ENCODE data around the gene KCNMA1.

KCNMA1 gene

GRCh38 chr10:77097625-77098024 is 540.0 kb downstream of the KCNMA1 start:
- no peak overlapping the region for H3K4me3 ChIP-seq (ENCODE audit: insufficient read depth, low read depth, low read length)
- H3K36me3 ChIP-seq (ENCODE audit: control insufficient read depth, insufficient read depth, low read length): no peaks in the 10 kb centered on the region
- no peaks in the 10 kb centered on the region for H3K9me3 ChIP-seq (ENCODE audit: control insufficient read depth, low read length)
- WGBS, 2 experiments: 91 to 100% methylated on average over 1 of the region's 1 CpG
- H3K27ac ChIP-seq (ENCODE audit: insufficient read depth, low read depth, low read length, poor library complexity, severe bottlenecking): no peak overlapping the region
- no peaks in the 10 kb centered on the region for H3K4me1 ChIP-seq (ENCODE audit: control insufficient read depth, insufficient read depth, low read length)
- H3K27me3 ChIP-seq (ENCODE audit: control insufficient read depth, insufficient read depth, low read length, poor library complexity, severe bottlenecking): no peaks in the 10 kb centered on the region

- no peaks in the 10 kb centered on the region for H3K4me1 ChIP-seq (ENCODE audit: control insufficient read depth, insufficient read depth, low read length)
- WGBS, 2 experiments: 92 to 100% methylated on average over 2 of the region's 2 CpGs
- no peaks in the 10 kb centered on the region for H3K36me3 ChIP-seq (ENCODE audit: control insufficient read depth, insufficient read depth, low read length)
- H3K4me3 ChIP-seq (ENCODE audit: insufficient read depth, low read depth, low read length): no peak overlapping the region
- no peak overlapping the region for H3K27ac ChIP-seq (ENCODE audit: insufficient read depth, low read depth, low read length, poor library complexity, severe bottlenecking)
- H3K27me3 ChIP-seq (ENCODE audit: control insufficient read depth, insufficient read depth, low read length, poor library complexity, severe bottlenecking): no peaks in the 10 kb centered on the region
- no peaks in the 10 kb centered on the region for H3K9me3 ChIP-seq (ENCODE audit: control insufficient read depth, low read length)
Observed at GRCh38 chr10:77093126-77093525, 544.5 kb downstream of the KCNMA1 start.

GRCh38 chr10:77091597-77092165 is 545.9 kb downstream of the KCNMA1 start:
- H3K4me3 ChIP-seq (ENCODE audit: insufficient read depth, low read depth, low read length): no peak overlapping the region
- no peaks in the 10 kb centered on the region for H3K27me3 ChIP-seq (ENCODE audit: control insufficient read depth, insufficient read depth, low read length, poor library complexity, severe bottlenecking)
- H3K9me3 ChIP-seq (ENCODE audit: control insufficient read depth, low read length): no peaks in the 10 kb centered on the region
- no peaks in the 10 kb centered on the region for H3K36me3 ChIP-seq (ENCODE audit: control insufficient read depth, insufficient read depth, low read length)
- WGBS, 2 experiments: 95% methylated on average over 6 of the region's 6 CpGs
- no peak overlapping the region for H3K27ac ChIP-seq (ENCODE audit: insufficient read depth, low read depth, low read length, poor library complexity, severe bottlenecking)
- H3K4me1 ChIP-seq (ENCODE audit: control insufficient read depth, insufficient read depth, low read length): no peaks in the 10 kb centered on the region

- no peaks in the 10 kb centered on the region for H3K27me3 ChIP-seq (ENCODE audit: control insufficient read depth, insufficient read depth, low read length, poor library complexity, severe bottlenecking)
- no peak overlapping the region for H3K27ac ChIP-seq (ENCODE audit: insufficient read depth, low read depth, low read length, poor library complexity, severe bottlenecking)
- 92 to 93% methylated on average over 17 of the region's 17 CpGs for WGBS, 2 experiments
- no peaks in the 10 kb centered on the region for H3K36me3 ChIP-seq (ENCODE audit: control insufficient read depth, insufficient read depth, low read length)
- no peak overlapping the region for H3K4me3 ChIP-seq (ENCODE audit: insufficient read depth, low read depth, low read length)
- no peaks in the 10 kb centered on the region for H3K4me1 ChIP-seq (ENCODE audit: control insufficient read depth, insufficient read depth, low read length)
- H3K9me3 ChIP-seq (ENCODE audit: control insufficient read depth, low read length): no peaks in the 10 kb centered on the region
Observed at GRCh38 chr10:77090381-77091356, 546.9 kb downstream of the KCNMA1 start.

- H3K9me3 ChIP-seq (ENCODE audit: control insufficient read depth, low read length): no peaks in the 10 kb centered on the region
- no peak overlapping the region for H3K27ac ChIP-seq (ENCODE audit: insufficient read depth, low read depth, low read length, poor library complexity, severe bottlenecking)
- WGBS, 2 experiments: 94 to 96% methylated on average over 4 of the region's 4 CpGs
- no peaks in the 10 kb centered on the region for H3K36me3 ChIP-seq (ENCODE audit: control insufficient read depth, insufficient read depth, low read length)
- H3K4me1 ChIP-seq (ENCODE audit: control insufficient read depth, insufficient read depth, low read length): no peaks in the 10 kb centered on the region
- H3K27me3 ChIP-seq (ENCODE audit: control insufficient read depth, insufficient read depth, low read length, poor library complexity, severe bottlenecking): no peaks in the 10 kb centered on the region
- no peak overlapping the region for H3K4me3 ChIP-seq (ENCODE audit: insufficient read depth, low read depth, low read length)
Observed at GRCh38 chr10:77087366-77087765, 550.2 kb downstream of the KCNMA1 start.

- H3K9me3 ChIP-seq (ENCODE audit: control insufficient read depth, low read length): no peaks in the 10 kb centered on the region
- H3K4me3 ChIP-seq (ENCODE audit: insufficient read depth, low read depth, low read length): no peak overlapping the region
- WGBS, 2 experiments: 88 to 89% methylated on average over 1 of the region's 1 CpG
- H3K27ac ChIP-seq (ENCODE audit: insufficient read depth, low read depth, low read length, poor library complexity, severe bottlenecking): no peak overlapping the region
- H3K36me3 ChIP-seq (ENCODE audit: control insufficient read depth, insufficient read depth, low read length): no peaks in the 10 kb centered on the region
- no peaks in the 10 kb centered on the region for H3K27me3 ChIP-seq (ENCODE audit: control insufficient read depth, insufficient read depth, low read length, poor library complexity, severe bottlenecking)
- peaks cover 5% of the 10 kb centered on the region for H3K4me1 ChIP-seq (ENCODE audit: control insufficient read depth, insufficient read depth, low read length)
Observed at GRCh38 chr10:77086081-77086480, 551.5 kb downstream of the KCNMA1 start.

GRCh38 chr10:77085344-77085743 is 552.3 kb downstream of the KCNMA1 start:
- Histone ChIP-seq H3K4me1 (ENCODE audit: control insufficient read depth, insufficient read depth, low read length) (peaks cover 9% of the 10 kb centered on the region), H3K27ac (ENCODE audit: insufficient read depth, low read depth, low read length, poor library complexity, severe bottlenecking) (no peak overlapping the region), H3K27me3 (ENCODE audit: control insufficient read depth, insufficient read depth, low read length, poor library complexity, severe bottlenecking) (no peaks in the 10 kb centered on the region), H3K36me3 (ENCODE audit: control insufficient read depth, insufficient read depth, low read length) (no peaks in the 10 kb centered on the region), H3K9me3 (ENCODE audit: control insufficient read depth, low read length) (no peaks in the 10 kb centered on the region), H3K4me3 (ENCODE audit: insufficient read depth, low read depth, low read length) (no peak overlapping the region)
- 80 to 91% methylated on average over 1 to 4 of the region's 4 CpGs for WGBS, 2 experiments

GRCh38 chr10:77084431-77085144 is 553.0 kb downstream of the KCNMA1 start:
- Histone ChIP-seq H3K4me1 (ENCODE audit: control insufficient read depth, insufficient read depth, low read length) (peaks cover 11% of the 10 kb centered on the region), H3K27me3 (ENCODE audit: control insufficient read depth, insufficient read depth, low read length, poor library complexity, severe bottlenecking) (no peaks in the 10 kb centered on the region), H3K36me3 (ENCODE audit: control insufficient read depth, insufficient read depth, low read length) (no peaks in the 10 kb centered on the region), H3K27ac (ENCODE audit: insufficient read depth, low read depth, low read length, poor library complexity, severe bottlenecking) (no peak overlapping the region), H3K4me3 (ENCODE audit: insufficient read depth, low read depth, low read length) (no peak overlapping the region), H3K9me3 (ENCODE audit: control insufficient read depth, low read length) (no peaks in the 10 kb centered on the region)
- WGBS, 2 experiments: 93% methylated on average over 12 of the region's 12 CpGs

GRCh38 chr10:77082601-77083252 is 554.9 kb downstream of the KCNMA1 start:
- Histone ChIP-seq H3K4me3 (ENCODE audit: insufficient read depth, low read depth, low read length) (no peak overlapping the region), H3K27ac (ENCODE audit: insufficient read depth, low read depth, low read length, poor library complexity, severe bottlenecking) (no peak overlapping the region), H3K9me3 (ENCODE audit: control insufficient read depth, low read length) (no peaks in the 10 kb centered on the region), H3K4me1 (ENCODE audit: control insufficient read depth, insufficient read depth, low read length) (peaks cover 11% of the 10 kb centered on the region), H3K36me3 (ENCODE audit: control insufficient read depth, insufficient read depth, low read length) (no peaks in the 10 kb centered on the region), H3K27me3 (ENCODE audit: control insufficient read depth, insufficient read depth, low read length, poor library complexity, severe bottlenecking) (no peaks in the 10 kb centered on the region)
- 56 to 58% methylated on average over 7 of the region's 7 CpGs for WGBS, 2 experiments

Measured in ectodermal cell (in vitro differentiated cells).